IPS DF 6.9 (cell line): ENCODE measurements around the gene POLR3A.

Source experiments
- DNase-seq: peaks from one replicate; pipeline ENCODE4 v3.0.0-alpha.2; 2013; ENCODE audit warnings: low read depth, low spot score
- H3K27ac ChIP-seq: one replicate; pipeline ENCODE4 v1.5.1; 2013; ENCODE audit warnings: low read length, control low read depth
- H3K27me3 ChIP-seq: 2 replicates; pipeline ENCODE4 v1.6.1; 2013; ENCODE audit warnings: mild to moderate bottlenecking, low read length; ENCODE audit not compliant: control insufficient read depth, insufficient read depth
- H3K36me3 ChIP-seq: 2 replicates; pipeline ENCODE4 v1.6.1; 2013; ENCODE audit warnings: low read length; ENCODE audit not compliant: control insufficient read depth, insufficient read depth
- H3K4me1 ChIP-seq: 2 replicates; pipeline ENCODE4 v1.6.1; 2013; ENCODE audit warnings: low read length; ENCODE audit not compliant: control insufficient read depth, insufficient read depth
- H3K4me3 ChIP-seq: 2 replicates; pipeline ENCODE4 v1.5.1; 2013; ENCODE audit warnings: mild to moderate bottlenecking, low read length
- H3K9me3 ChIP-seq: 2 replicates; pipeline ENCODE4 v1.6.1; 2013; ENCODE audit warnings: low read length, inconsistent platforms; ENCODE audit not compliant: control insufficient read depth, insufficient read depth
- WGBS: extraction: QIAGEN DNeasy Blood & Tissue Kit; methylation state at CpG from one replicate; pipeline ENCODE4 v1.1.7; 2013; ENCODE audit warnings: mixed read lengths, missing lambda C conversion rate; ENCODE audit not compliant: insufficient read length, insufficient coverage; 5-methylcytosine and 5-hydroxymethylcytosine counted together

POLR3A gene

GRCh38 chr10:78021201-78021600 lies 8.1 kb downstream of the POLR3A start:
- DNase-seq, result no peak
- Histone ChIP-seq H3K9me3 (no peaks in the 10 kb centered on the region; the same call in 1 of the 2 replicates), H3K4me3 (no peak overlapping the region), H3K27ac (no peak overlapping the region), H3K4me1 (no peaks in the 10 kb centered on the region), H3K36me3 (peaks cover 41% of the 10 kb centered on the region; the same call in 1 of the 2 replicates), H3K27me3 (no peaks in the 10 kb centered on the region)
- WGBS, result no CpG with 5 or more reads among the region's 2 CpGs

- no peak overlapping the region for H3K4me3 ChIP-seq
- DNase-seq, result no peak
- H3K4me1 ChIP-seq, result no peaks in the 10 kb centered on the region
- no peak overlapping the region for H3K27ac ChIP-seq
- H3K36me3 ChIP-seq, result peaks cover 33% of the 10 kb centered on the region; the same call in 1 of the 2 replicates
- H3K27me3 ChIP-seq, result no peaks in the 10 kb centered on the region
- no peaks in the 10 kb centered on the region for H3K9me3 ChIP-seq
- WGBS, result no CpG with 5 or more reads among the region's 3 CpGs
Observed at GRCh38 chr10:78019264-78019663, 10.1 kb downstream of the POLR3A start.

GRCh38 chr10:78017856-78018255 lies 11.5 kb downstream of the POLR3A start:
- H3K36me3 ChIP-seq, result peaks cover 32% of the 10 kb centered on the region; the same call in 1 of the 2 replicates
- DNase-seq, result no peak

GRCh38 chr10:78015546-78015945 lies 13.8 kb downstream of the POLR3A start:
- no CpG with 5 or more reads among the region's 5 CpGs for WGBS
- H3K36me3 ChIP-seq, result peaks cover 33% of the 10 kb centered on the region; the same call in 1 of the 2 replicates
- H3K9me3 ChIP-seq, result no peaks in the 10 kb centered on the region
- H3K27me3 ChIP-seq, result no peaks in the 10 kb centered on the region
- H3K4me1 ChIP-seq, result no peaks in the 10 kb centered on the region
- no peak for DNase-seq
- H3K27ac ChIP-seq, result no peak overlapping the region
- H3K4me3 ChIP-seq, result no peak overlapping the region

More at GRCh38 chr10:78017856-78018255, 11.5 kb downstream of the POLR3A start:
- no peak overlapping the region for H3K27ac ChIP-seq
- H3K4me3 ChIP-seq, result no peak overlapping the region
- H3K4me1 ChIP-seq, result no peaks in the 10 kb centered on the region
- no CpG with 5 or more reads among the region's 5 CpGs for WGBS
- no peaks in the 10 kb centered on the region for H3K27me3 ChIP-seq
- H3K9me3 ChIP-seq, result no peaks in the 10 kb centered on the region

- no peak for DNase-seq
- Histone ChIP-seq H3K27ac (no peak overlapping the region), H3K4me1 (no peaks in the 10 kb centered on the region), H3K27me3 (no peaks in the 10 kb centered on the region), H3K9me3 (no peaks in the 10 kb centered on the region), H3K36me3 (peaks cover 32% of the 10 kb centered on the region; the same call in 1 of the 2 replicates), H3K4me3 (no peak overlapping the region)
- WGBS, result no CpG with 5 or more reads among the region's 1 CpG
Observed at GRCh38 chr10:78013564-78013963, 15.8 kb downstream of the POLR3A start.

GRCh38 chr10:78011065-78011464 lies 18.2 kb downstream of the POLR3A start:
- no CpG with 5 or more reads among the region's 4 CpGs for WGBS
- Histone ChIP-seq H3K9me3 (no peaks in the 10 kb centered on the region), H3K27ac (no peak overlapping the region), H3K4me3 (no peak overlapping the region), H3K4me1 (no peaks in the 10 kb centered on the region), H3K36me3 (peaks cover 31% of the 10 kb centered on the region; the same call in 1 of the 2 replicates), H3K27me3 (no peaks in the 10 kb centered on the region)
- DNase-seq, result no peak

- WGBS, result no CpG with 5 or more reads among the region's 7 CpGs
- Histone ChIP-seq H3K4me1 (no peaks in the 10 kb centered on the region), H3K27me3 (no peaks in the 10 kb centered on the region), H3K9me3 (no peaks in the 10 kb centered on the region), H3K27ac (no peak overlapping the region), H3K36me3 (peaks cover 34% of the 10 kb centered on the region; the same call in 1 of the 2 replicates), H3K4me3 (no peak overlapping the region)
- no peak for DNase-seq
Observed at GRCh38 chr10:78010278-78010677, 19.0 kb downstream of the POLR3A start.

GRCh38 chr10:78009662-78010061 lies 19.7 kb downstream of the POLR3A start:
- Histone ChIP-seq H3K36me3 (peaks cover 35% of the 10 kb centered on the region), H3K9me3 (no peaks in the 10 kb centered on the region), H3K4me3 (no peak overlapping the region), H3K27me3 (no peaks in the 10 kb centered on the region), H3K4me1 (no peaks in the 10 kb centered on the region), H3K27ac (no peak overlapping the region)
- DNase-seq, result no peak
- no CpG with 5 or more reads among the region's 6 CpGs for WGBS

GRCh38 chr10:78007172-78007571 lies 22.1 kb downstream of the POLR3A start:
- Histone ChIP-seq H3K27ac (no peak overlapping the region), H3K4me3 (no peak overlapping the region), H3K9me3 (no peaks in the 10 kb centered on the region), H3K36me3 (peaks cover 38% of the 10 kb centered on the region), H3K4me1 (no peaks in the 10 kb centered on the region), H3K27me3 (no peaks in the 10 kb centered on the region)
- no peak for DNase-seq
- no CpG with 5 or more reads among the region's 1 CpG for WGBS

- Histone ChIP-seq H3K27me3 (no peaks in the 10 kb centered on the region), H3K36me3 (peaks cover 40% of the 10 kb centered on the region), H3K4me3 (no peak overlapping the region), H3K27ac (no peak overlapping the region), H3K4me1 (no peaks in the 10 kb centered on the region), H3K9me3 (no peaks in the 10 kb centered on the region)
- no peak for DNase-seq
- no CpG with 5 or more reads among the region's 16 CpGs for WGBS
Observed at GRCh38 chr10:78004215-78005026, 24.9 kb downstream of the POLR3A start.
